ENCODE data around the gene LRP2.

DNA sequence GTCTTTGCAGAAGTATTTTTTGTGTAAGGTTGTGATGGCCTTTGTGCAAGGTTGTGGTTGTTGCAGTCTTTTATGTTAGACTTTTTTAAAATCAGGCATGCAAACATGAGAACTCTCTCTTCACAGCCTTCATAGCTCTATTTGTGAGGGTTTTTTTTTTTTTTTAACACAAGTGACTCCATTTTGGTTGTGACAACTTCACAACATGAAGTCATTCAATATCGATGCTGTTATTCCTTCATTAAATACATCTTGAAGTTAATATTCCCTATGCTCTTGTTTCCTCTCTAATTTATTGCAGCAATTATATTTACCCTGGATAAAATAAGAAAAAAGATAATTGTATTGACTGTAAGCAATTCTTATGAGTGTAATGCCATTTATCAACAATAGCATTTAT is 257.5 kb downstream of the LRP2 start:
- TF ChIP-seq STAT6 (CRISPR knock-in tag; conservative IDR thresholded peaks at IDR 0.05; ENCODE audit: low read depth), result no peak
- TF ChIP-seq CBFB (CRISPR knock-in tag; IDR thresholded peaks at IDR 0.05; ENCODE audit: low read depth), result no peak
- TF ChIP-seq CREM (CRISPR knock-in tag; IDR thresholded peaks at IDR 0.05), result no peak
- TF ChIP-seq CTCF (IDR thresholded peaks at IDR 0.05), result no peak

Data from WTC11 (cell line).